ENCODE data around the gene TMEM154.

DNA sequence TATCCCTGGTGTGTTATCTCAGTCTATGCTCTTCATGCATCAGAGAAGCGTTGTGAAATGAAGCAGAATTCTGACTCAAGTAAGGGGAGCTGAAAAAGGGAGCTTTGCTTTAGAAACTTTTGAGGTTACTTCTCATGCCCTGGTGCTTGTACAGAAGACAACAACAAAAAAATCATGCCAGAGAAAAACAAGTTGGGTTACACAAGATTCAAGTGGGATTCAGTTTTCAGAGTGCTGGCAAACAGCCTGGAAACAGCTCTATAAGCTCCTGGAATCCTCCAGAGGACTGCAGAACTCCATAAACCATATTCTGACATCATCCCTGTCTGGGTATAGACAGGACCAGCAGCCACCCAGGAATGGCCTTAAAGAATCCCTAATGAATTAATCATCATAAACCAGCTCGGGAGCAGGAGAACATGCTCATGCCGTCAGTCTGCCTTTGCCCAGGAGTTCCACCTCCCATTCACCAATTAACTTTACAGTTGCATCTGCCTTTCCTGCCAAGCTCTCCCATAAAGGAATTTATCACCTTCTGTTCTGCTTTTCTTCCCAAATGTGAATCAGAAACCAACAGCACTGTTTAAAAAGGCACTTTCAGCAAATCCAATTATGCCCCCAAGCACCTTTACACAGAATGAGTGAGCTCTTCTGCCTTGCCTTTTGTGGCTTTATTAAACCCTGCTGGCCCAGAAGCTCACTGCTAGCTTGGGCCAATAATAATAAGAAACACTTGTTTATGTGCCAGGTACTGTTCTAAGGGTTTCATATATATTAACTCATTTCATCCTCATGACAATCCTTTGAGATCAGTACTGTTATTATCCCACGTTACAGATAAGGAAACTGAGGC, 89.4 kb downstream of the TMEM154 start:
- no peak for TF ChIP-seq POU6F1 (CRISPR knock-in tag; IDR thresholded peaks at IDR 0.05; ENCODE audit: borderline replicate concordance, low read depth)
- no peak for TF ChIP-seq ZC3H10 (CRISPR knock-in tag; IDR thresholded peaks at IDR 0.05)
- 0 out of 2 replicates have a peak, but pooled peaks have one; percentile 20 for TF ChIP-seq ZFP3 (CRISPR knock-in tag; IDR thresholded peaks at IDR 0.05)
- TF ChIP-seq ZFP30 (CRISPR knock-in tag; IDR thresholded peaks at IDR 0.05) = no peak
- no peak for TF ChIP-seq OSR1 (CRISPR knock-in tag; IDR thresholded peaks at IDR 0.05)
- TF ChIP-seq ISL1 (CRISPR knock-in tag; IDR thresholded peaks at IDR 0.05) = peak; percentile 76
